Sigmoid colon (tissue), 3 donors: ENCODE measurements around the gene CUX1.

Experiments
- POLR2A ChIP-seq, 2 donors: fragments of 450-650 bp; IDR thresholded peaks; one replicate each; pipeline ENCODE4 v1.6.1; 2016; ENCODE audit warnings: antibody characterized with exemption in 2 of 2, mild to moderate bottlenecking in 2 of 2, moderate library complexity in 2 of 2
- TF ChIP-seq, protein P1 (sequence below), 4 experiments: fragments of 450-650 bp in 3 of 4; fragments of 200-600 bp in 1 of 4; IDR thresholded peaks; one replicate each; pipeline ENCODE4 v1.5.1; 2016 to 2019; ENCODE audit warnings: antibody characterized with exemption in 4 of 4, mild to moderate bottlenecking in 3 of 4, moderate library complexity in 2 of 4

DNA sequence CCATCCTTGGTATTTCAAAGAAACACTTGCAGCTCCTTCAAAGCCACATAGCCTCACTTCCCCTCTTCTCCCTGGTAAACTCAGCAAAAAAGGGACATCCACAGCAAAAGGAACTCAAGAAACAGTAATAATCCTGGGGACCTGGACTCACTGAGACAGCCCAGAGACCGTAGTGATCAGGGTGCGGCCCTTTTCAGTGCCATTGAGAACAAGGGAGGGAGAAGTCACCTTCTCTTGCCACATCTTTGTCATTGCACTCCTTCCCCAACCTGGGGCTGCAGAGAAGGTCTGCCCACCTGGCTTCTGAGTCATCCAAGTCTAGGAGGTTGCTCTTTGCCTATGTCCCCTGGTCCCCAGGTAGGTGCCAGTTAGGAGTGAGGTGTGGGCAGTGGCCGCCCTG lies 375.4 kb downstream of the CUX1 start:
- TF ChIP-seq, protein P1, sequence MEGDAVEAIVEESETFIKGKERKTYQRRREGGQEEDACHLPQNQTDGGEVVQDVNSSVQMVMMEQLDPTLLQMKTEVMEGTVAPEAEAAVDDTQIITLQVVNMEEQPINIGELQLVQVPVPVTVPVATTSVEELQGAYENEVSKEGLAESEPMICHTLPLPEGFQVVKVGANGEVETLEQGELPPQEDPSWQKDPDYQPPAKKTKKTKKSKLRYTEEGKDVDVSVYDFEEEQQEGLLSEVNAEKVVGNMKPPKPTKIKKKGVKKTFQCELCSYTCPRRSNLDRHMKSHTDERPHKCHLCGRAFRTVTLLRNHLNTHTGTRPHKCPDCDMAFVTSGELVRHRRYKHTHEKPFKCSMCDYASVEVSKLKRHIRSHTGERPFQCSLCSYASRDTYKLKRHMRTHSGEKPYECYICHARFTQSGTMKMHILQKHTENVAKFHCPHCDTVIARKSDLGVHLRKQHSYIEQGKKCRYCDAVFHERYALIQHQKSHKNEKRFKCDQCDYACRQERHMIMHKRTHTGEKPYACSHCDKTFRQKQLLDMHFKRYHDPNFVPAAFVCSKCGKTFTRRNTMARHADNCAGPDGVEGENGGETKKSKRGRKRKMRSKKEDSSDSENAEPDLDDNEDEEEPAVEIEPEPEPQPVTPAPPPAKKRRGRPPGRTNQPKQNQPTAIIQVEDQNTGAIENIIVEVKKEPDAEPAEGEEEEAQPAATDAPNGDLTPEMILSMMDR (IDR thresholded peaks at IDR 0.05) = no peak
- TF ChIP-seq POLR2A (IDR thresholded peaks at IDR 0.05) = no peak
